Tibial nerve (tissue), 4 donors: Measurements from ENCODE around the gene BIVM. TPM values are rescaled to one million over a fixed set of nuclear protein-coding genes. Genes with fewer than 3 reads are reported as not detected.

Experiments used
- DNase-seq, 2 donors: peaks; one replicate each; pipeline ENCODE4 v3.0.0-alpha.2; 2019; ENCODE audit warnings: low spot score in 2 of 2
- H3K27ac ChIP-seq, 4 donors: fragments of 200-600 bp; sonication (generic) in 3 of 4; one replicate each; pipeline ENCODE4 v1.5.1; 2017 to 2019; ENCODE audit warnings: mild to moderate bottlenecking in 1 of 4
- H3K27me3 ChIP-seq, 2 donors: fragments of 200-600 bp; sonication (generic) in 1 of 2; one replicate each; pipeline versions ENCODE4 v1.5.1 to v1.6.0; 2017 to 2019
- H3K36me3 ChIP-seq, 3 donors: fragments of 200-600 bp; sonication (generic); one replicate each; pipeline ENCODE4 v1.5.1; 2018 to 2019
- H3K4me1 ChIP-seq, 4 donors: fragments of 200-600 bp; sonication (generic) in 3 of 4; one replicate each; pipeline ENCODE4 v1.5.1; 2017 to 2019
- H3K4me3 ChIP-seq, 4 donors: fragments of 200-600 bp; sonication (generic) in 3 of 4; one replicate each; pipeline ENCODE4 v1.5.1; 2017 to 2019; ENCODE audit warnings: mild to moderate bottlenecking in 1 of 4, moderate library complexity in 1 of 4
- H3K9me3 ChIP-seq, 4 donors: fragments of 200-600 bp; sonication (generic) in 3 of 4; one replicate each; pipeline ENCODE4 v1.5.1; 2017 to 2019
- CTCF ChIP-seq, 5 experiments: fragments of 200-600 bp in 3 of 5; fragments of 450-650 bp in 2 of 5; sonication (generic) in 3 of 5; IDR thresholded peaks; one replicate each; pipeline ENCODE4 v1.5.1; 2016 to 2019; ENCODE audit warnings: antibody characterized with exemption in 5 of 5, mild to moderate bottlenecking in 3 of 5, moderate library complexity in 2 of 5
- EP300 ChIP-seq, 2 donors: sonication (generic); formaldehyde crosslinking; IDR thresholded peaks; one replicate each; pipeline ENCODE4 v1.6.1; 2017; ENCODE audit warnings: antibody characterized with exemption in 2 of 2, mild to moderate bottlenecking in 1 of 2
- POLR2A ChIP-seq, 2 donors: fragments of 450-650 bp; IDR thresholded peaks; one replicate each; pipeline ENCODE4 v1.6.1; 2017; ENCODE audit warnings: antibody characterized with exemption in 2 of 2, mild to moderate bottlenecking in 2 of 2, moderate library complexity in 2 of 2
- WGBS, 2 donors: methylation state at CpG; one replicate each; pipeline ENCODE4 v1.1.5; 2018; 5-methylcytosine and 5-hydroxymethylcytosine counted together
- total RNA-seq, 4 donors: library from RNA; depleted of rRNA; stranded (reverse); fragments of >200 nt; gene quantifications; one replicate each; pipeline ENCODE4 v1.1.0, GENCODE V29; 2016

Gene BIVM
- total RNA-seq, 4 donors from 2014 or later: 11.8 to 33.5 (median 19.1) TPM

GRCh38 chr13:102814025-102814607, 15.2 kb downstream of the BIVM start:
- 76 to 80% methylated on average over 7 of the region's 7 CpGs for WGBS, 2 donors
- H3K9me3 ChIP-seq: peaks cover 0 to 12% (median 4%) of the 10 kb centered on the region in 4 donors
- H3K27me3 ChIP-seq: no peaks in the 10 kb centered on the region
- H3K36me3 ChIP-seq: peaks cover 0 to 38% (median 0%) of the 10 kb centered on the region in 3 donors
- H3K4me1 ChIP-seq: peaks cover 0 to 3% (median 0%) of the 10 kb centered on the region in 4 donors
- DNase-seq: no peak
- H3K4me3 ChIP-seq: no peak overlapping the region
- no peak overlapping the region for H3K27ac ChIP-seq
- TF ChIP-seq EP300 (IDR thresholded peaks at IDR 0.05) (no peak), CTCF (IDR thresholded peaks at IDR 0.05) (no peak), POLR2A (IDR thresholded peaks at IDR 0.05) (no peak)

- Histone ChIP-seq H3K27ac (no peak overlapping the region), H3K4me1 (peaks cover 0 to 3% (median 0%) of the 10 kb centered on the region in 4 donors), H3K9me3 (peaks cover 0 to 12% (median 4%) of the 10 kb centered on the region in 4 donors), H3K36me3 (peaks cover 0 to 36% (median 0%) of the 10 kb centered on the region in 3 donors), H3K4me3 (no peak overlapping the region), H3K27me3 (no peaks in the 10 kb centered on the region)
- WGBS, 2 donors: 85 to 87% methylated on average over 6 of the region's 6 CpGs
- TF ChIP-seq POLR2A (IDR thresholded peaks at IDR 0.05) (no peak), EP300 (IDR thresholded peaks at IDR 0.05) (no peak), CTCF (IDR thresholded peaks at IDR 0.05) (no peak)
- DNase-seq: no peak
Observed at GRCh38 chr13:102814793-102815192, 15.9 kb downstream of the BIVM start.

GRCh38 chr13:102815788-102816187, 16.9 kb downstream of the BIVM start:
- peaks cover 0 to 9% (median 4%) of the 10 kb centered on the region in 4 donors for H3K9me3 ChIP-seq
- H3K4me1 ChIP-seq: peaks cover 0 to 3% (median 0%) of the 10 kb centered on the region in 4 donors
- DNase-seq: no peak
- WGBS, 2 donors: 90 to 91% methylated on average over 5 of the region's 5 CpGs
- TF ChIP-seq POLR2A (IDR thresholded peaks at IDR 0.05): no peak
- TF ChIP-seq EP300 (IDR thresholded peaks at IDR 0.05): no peak
- no peak for TF ChIP-seq CTCF (IDR thresholded peaks at IDR 0.05)
- H3K4me3 ChIP-seq: no peak overlapping the region
- no peaks in the 10 kb centered on the region for H3K27me3 ChIP-seq
- H3K27ac ChIP-seq: no peak overlapping the region
- peaks cover 0 to 33% (median 0%) of the 10 kb centered on the region in 3 donors for H3K36me3 ChIP-seq

GRCh38 chr13:102816708-102817107, 17.8 kb downstream of the BIVM start:
- TF ChIP-seq CTCF (IDR thresholded peaks at IDR 0.05) (no peak), EP300 (IDR thresholded peaks at IDR 0.05) (no peak), POLR2A (IDR thresholded peaks at IDR 0.05) (no peak)
- WGBS, 2 donors: 85 to 87% methylated on average over 4 of the region's 4 CpGs
- no peak for DNase-seq
- Histone ChIP-seq H3K27me3 (no peaks in the 10 kb centered on the region), H3K27ac (no peak overlapping the region), H3K4me1 (peaks cover 0 to 3% (median 0%) of the 10 kb centered on the region in 4 donors), H3K36me3 (peaks cover 0 to 33% (median 2%) of the 10 kb centered on the region in 3 donors), H3K4me3 (no peak overlapping the region), H3K9me3 (no peaks in the 10 kb centered on the region)

GRCh38 chr13:102817241-102817640, 18.3 kb downstream of the BIVM start:
- Histone ChIP-seq H3K36me3 (peaks cover 0 to 33% (median 6%) of the 10 kb centered on the region in 3 donors), H3K9me3 (no peaks in the 10 kb centered on the region), H3K4me1 (peaks cover 0 to 3% (median 0%) of the 10 kb centered on the region in 4 donors), H3K27me3 (no peaks in the 10 kb centered on the region), H3K4me3 (no peak overlapping the region), H3K27ac (no peak overlapping the region)
- TF ChIP-seq CTCF (IDR thresholded peaks at IDR 0.05) (no peak), EP300 (IDR thresholded peaks at IDR 0.05) (no peak), POLR2A (IDR thresholded peaks at IDR 0.05) (no peak)
- no peak for DNase-seq
- 90 to 93% methylated on average over 1 of the region's 1 CpG for WGBS, 2 donors
